HG03571 (cell line): ENCODE results near the gene PRUNE2.
"Not testable (repeated sequence)": the region's sequence is repeated elsewhere in the genome, so short reads cannot be mapped to it uniquely, and the experiment has no call there.

Source experiments
- ATAC-seq: cut with Tn5 transposase; IDR thresholded peaks from one replicate; pipeline ENCODE4 v1.9.1; 2021; ENCODE audit not compliant: unreplicated experiment

PRUNE2 gene

DNA sequence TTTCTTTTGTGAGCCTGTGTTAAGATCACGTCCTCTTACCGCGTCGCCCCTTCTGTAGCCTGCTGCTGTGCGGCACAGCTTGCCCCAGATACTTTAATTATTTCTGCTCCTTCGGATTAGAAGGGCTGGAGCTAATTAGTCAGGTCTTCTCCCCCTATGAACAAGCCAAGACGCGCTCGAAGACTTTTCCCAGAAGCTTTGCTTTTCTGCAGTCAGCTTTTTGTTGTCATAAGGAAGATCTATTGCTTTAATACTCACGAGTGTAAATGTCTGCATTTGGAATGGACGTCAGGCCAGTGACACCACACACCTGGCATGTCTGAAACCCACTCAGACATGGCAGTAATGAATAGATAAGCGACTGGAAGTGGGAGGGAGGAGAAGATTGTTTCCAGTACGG lies 37.0 kb downstream of the PRUNE2 start:
- no peak for ATAC-seq

DNA sequence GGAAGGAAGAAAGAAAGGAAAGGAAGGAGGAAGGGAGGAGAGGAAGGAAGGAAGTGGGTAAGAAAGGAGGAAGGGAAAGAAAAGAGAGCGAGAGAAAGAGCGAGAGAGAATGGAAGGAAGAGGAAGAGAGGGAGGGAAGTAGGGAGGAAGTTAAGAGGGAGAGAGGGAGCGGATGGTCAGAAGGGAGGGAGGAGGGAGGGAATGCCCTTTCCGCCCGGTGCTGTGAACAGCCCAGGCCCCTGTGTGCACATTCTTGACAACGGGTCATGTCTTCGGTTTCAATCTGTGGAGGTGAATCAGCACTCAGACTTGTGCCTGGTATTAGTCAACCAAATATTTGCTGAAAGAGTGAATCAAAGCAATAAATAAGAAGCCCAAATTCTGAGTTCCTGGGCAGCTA lies 39.2 kb downstream of the PRUNE2 start:
- no peak for ATAC-seq

DNA sequence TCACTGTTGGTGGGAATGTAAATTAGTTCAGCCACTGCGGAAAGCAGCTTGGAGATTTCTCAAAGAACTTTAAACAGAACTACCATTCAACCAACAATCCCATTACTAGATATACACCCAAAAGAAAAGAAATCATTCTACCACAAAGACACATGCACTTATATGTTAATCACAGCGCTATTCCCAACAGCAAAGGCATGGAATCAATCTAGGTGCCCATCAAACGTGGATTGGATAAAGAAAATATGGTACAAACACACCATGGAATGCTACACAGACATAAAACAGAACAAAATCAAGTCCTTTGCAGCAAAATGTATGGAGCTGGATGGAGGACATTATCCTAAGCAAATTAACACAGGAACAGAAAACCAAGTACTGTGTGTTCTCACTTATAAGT lies 42.1 kb downstream of the PRUNE2 start:
- ATAC-seq: no peak

DNA sequence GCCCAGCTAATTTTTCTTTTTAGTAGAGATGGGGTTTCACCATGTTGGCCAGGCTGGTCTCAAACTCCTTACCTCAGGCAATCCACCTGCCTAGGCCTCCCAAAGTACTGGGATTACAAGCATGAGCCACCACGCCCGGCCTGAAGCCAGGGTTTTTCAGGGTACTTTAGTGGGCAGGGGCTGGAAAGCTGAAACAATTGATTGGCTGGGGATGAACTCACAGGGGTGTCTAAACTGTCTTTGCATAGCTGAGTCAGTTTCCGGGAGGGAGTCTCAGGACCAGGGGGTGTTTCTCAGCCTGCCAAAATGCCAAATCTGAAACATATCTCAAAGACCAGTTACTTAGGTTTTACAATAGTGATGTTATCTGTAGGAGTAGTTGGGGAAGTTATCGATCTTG lies 46.1 kb downstream of the PRUNE2 start:
- no peak for ATAC-seq

DNA sequence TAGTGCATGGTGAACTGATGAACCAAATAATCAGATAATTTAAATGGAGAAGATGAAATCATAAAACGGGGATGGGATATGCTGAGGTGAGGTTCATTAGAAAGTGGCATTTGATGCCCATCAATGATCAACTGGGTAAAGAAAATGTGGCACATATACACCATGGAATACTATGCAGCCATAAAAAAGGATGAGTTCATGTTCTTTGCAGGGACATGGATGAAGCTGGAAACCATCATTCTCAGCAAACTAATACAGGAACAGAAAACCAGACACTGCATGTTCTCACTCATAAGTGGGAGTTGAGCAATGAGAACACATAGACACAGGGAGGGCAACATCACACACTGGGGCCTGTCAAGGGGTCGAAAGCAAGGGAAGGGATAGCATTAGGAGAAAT lies 47.7 kb downstream of the PRUNE2 start:
- ATAC-seq: not testable (repeated sequence)

DNA sequence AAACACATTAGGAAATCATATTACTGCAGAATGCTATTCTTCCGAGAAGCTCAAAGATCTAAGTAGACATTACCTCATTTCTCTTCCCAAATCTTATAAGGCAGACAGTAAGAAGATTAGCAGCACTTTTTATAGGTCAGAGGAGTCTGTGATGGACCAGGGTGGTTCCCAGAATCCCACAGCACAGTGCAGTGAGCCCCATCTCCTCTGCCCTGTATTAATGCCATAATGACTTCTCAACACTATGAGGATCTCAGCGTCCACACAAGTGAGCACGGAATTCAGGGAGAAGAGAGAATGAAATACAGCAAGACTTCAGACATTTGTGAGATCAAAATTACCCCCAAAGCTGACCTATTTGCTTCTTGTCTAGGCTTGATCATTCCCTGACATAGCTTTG lies 49.9 kb downstream of the PRUNE2 start:
- ATAC-seq: no peak

DNA sequence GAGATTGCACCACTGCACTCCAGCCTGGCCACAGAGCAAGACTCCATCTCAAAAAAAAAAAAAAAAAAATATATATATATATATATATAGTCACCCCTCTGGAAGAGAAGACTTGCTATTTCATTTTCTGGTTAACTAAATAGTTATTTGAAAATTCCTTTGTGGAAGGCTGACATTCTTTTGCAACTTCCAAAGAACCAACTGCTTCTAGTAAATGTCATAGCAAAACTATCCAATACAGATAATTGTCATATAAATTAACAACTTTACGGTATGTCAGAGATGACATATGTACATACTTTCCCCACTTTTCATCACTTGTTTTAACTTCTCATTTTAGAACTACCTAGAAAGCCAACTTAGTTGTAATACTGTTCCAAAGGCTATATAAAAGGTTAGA lies 50.9 kb downstream of the PRUNE2 start:
- ATAC-seq: no peak

DNA sequence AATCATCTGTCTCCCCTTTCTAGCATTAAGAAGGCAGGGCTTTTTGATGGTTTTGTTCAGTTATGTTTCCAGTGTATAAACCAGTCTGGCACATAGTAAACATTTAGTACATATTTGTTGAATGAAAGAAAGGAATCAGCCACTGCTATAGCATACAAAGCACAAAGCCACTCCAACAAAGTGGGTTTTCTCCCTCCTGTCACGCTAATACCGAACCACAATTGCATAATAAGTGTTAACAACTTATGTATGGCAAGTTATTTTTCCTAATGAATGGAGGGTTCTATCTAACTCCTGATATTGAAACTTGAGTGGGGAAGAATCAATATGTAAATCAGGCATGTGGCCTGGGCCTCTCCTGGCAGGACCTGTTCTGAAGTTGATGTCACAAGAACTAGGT lies 53.9 kb downstream of the PRUNE2 start:
- no peak for ATAC-seq

DNA sequence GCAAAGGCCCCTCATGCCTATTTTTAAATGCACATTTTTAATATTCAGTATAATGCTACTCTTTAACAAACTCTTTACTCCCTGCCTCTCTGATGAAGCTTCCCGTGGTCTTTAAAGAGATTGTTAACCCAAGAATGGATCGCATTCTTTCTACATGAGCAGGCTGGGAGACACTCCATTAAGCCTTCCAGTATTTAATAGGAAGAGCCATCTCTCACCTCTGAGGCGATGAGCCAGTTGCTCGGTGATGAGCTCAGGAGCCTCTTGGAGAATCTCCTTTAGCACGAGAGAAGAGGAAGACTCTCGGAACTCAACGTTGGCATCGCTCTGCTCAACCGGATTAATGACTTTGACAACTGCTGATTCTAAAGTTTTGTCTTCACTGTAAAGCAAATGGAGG lies 59.6 kb downstream of the PRUNE2 start:
- no peak for ATAC-seq

DNA sequence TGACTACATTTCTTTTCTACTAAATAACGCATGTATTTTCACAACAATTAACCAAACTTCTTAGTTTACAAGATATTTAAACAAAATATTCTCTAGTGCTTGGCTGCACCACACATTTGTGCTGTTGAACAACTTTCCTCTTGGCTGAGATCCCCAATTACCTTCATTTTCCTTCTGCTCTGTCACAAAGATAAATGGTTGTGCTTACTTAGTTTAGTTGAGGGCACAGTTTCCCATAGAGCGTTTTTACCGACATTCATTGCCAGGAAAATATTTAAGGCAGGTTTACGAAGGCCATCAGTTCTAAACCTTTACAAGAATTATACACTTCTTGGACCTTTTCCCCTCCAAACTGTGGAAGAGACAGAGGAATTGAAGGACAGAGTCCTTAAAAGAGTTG lies 60.7 kb downstream of the PRUNE2 start:
- no peak for ATAC-seq

DNA sequence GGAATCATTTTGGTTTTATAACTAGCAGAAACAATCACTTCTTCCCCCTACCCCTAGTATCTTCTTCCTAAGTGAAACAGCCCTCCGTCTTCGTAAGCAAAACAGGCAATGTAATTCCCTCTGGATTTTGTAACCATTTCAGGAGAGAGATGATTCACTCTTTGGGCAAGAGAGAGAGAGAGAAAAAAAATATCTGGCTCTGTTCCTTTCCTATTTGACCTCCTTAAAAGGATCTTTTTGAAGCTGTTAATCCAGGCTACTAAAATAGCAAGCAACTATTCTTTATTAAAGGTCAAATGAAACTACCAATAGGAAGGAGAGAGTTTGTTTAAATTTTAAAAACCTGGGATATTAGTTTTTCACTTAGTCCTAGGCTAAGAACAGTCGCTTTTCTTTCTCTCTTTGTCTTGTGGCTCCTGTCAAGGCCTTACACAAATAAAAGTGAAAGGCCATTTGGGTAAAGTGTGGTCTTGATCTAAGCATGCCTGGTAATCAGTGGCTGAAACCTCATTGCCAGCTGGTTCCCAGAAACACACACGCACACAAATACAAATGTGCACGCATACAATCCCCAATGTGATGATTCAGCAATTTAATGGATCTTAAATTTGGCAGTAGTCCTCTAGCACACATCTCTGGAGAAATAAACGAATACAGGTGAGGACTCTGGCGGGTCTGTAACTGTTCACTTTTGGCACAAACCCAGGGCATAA lies 70.2 kb downstream of the PRUNE2 start:
- ATAC-seq: no peak

DNA sequence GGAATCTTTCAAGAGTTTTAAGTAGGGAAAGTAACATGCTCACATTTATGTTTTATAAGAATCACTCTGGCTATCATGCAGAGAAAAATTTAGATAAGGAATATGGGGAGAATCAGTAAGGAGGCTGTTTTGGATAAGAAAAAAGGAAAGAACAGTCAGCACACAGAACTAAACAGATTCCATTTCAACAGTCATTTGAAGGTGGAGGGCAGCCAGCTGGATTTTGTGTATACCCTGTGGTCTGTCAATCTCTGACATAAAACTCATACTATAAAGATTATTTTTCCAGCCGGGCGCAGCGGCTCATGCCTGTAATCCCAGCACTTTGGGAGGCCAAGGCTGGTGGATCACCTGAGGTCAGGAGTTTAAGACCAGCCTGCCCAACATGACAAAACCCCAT lies 77.5 kb downstream of the PRUNE2 start:
- no peak for ATAC-seq

DNA sequence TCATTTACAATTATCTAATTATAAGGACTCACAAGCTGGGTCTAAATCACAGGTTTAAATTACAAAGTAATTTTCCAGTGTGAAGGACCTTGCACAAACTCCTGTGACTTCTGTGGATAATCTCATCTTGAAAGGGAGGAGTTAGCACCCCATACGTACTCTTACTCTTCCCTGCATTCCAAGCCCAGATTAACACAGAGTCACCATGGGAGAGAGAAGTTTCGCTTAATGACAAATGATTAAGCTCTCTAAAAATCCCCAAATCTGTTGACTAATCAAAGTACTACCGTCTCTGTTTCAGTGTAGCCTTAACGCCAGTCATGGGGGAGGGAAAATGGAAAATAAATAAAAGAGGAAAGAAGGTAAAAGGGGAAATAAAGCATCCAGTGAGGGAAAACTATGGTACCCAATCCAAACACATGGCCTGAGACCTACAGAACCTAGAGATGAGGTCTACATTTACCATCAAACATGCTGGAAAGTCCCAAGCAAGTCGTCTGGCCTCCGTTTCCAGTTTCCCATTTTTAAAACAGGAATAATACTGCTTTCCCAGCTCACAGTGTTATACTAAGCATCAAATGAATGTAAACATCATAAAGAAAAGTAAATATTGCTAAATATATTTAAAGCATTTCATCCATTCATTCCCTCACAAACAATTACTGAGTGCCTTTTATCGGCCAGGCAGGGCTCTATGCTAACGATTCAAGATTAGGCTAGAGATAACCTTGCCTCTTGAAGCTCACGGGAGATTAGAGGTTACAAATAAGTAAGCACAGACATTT lies 78.4 kb downstream of the PRUNE2 start:
- no peak for ATAC-seq

DNA sequence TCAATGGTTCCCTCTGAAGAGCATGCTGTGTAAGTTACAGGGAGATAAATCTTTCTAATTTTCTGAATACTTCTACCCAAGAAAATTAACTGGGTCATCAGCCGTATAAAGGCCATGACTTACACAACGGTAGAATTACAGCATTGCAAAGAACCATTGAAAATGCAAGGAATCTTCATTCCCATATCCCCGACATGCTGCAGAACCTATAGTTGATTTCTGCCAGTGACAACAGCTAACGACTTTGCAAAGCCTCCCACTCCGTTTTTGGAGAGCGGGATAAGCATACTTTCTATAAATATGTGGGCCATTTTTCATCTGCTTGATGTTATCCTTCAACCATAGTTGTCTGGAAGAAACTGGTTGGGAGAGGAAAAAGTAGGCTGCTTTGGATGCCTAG lies 85.5 kb downstream of the PRUNE2 start:
- ATAC-seq: no peak

DNA sequence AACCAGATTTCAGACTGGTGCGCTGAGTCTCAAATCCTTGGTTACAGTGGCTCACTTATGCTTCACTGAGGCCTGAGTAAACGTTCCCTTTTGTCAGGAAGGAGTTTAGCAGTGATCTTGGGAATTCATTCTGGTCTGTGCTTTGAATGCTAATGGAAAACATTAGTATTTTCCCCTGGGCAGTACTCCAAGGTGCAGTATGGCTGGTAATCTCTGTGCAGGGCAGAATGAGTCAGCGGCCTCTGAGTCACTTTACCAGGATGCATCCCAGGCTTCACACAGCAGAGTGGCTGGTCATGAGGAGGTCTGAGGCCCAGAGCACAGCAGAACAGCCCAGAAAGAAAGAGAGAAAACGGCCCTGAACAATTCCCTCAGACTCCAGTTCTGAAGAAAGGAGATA lies 87.6 kb downstream of the PRUNE2 start:
- no peak for ATAC-seq

DNA sequence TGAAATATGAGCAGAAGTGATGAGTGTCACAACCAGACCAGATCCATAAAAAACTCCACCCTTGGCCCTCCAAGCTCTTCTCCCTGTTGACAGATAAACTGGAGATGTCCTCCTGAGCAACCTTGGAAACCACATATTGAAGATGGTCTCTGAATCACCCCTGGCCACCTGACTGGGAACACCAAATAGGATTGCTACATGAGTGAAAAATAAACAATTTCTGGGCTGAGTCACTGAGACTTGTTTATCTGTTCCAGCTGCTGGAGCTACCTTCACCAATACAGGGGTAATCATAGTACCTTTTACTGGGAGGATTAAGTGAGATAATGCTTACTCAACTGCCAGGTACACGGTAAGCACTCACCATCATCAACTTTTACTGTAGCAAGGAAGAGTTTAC lies 88.4 kb downstream of the PRUNE2 start:
- ATAC-seq: no peak

DNA sequence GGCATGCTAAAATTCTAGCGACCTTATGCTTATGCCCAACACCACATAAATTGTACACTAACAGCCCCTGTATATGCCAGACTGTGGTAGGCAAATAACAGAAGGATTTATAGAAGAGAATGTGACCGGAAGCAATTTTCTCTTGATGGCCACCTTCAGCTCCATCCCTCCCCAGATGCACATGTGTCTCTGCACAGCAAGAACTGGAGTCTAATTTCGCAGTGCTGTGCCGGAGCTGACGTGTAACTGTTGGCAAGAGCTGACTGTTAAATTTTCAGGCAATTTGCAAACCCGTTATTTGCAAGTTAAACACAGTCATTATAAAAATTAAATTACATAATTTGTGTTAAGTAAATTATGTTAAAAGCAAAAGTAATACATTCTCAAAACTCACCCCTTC lies 93.3 kb downstream of the PRUNE2 start:
- no peak for ATAC-seq

DNA sequence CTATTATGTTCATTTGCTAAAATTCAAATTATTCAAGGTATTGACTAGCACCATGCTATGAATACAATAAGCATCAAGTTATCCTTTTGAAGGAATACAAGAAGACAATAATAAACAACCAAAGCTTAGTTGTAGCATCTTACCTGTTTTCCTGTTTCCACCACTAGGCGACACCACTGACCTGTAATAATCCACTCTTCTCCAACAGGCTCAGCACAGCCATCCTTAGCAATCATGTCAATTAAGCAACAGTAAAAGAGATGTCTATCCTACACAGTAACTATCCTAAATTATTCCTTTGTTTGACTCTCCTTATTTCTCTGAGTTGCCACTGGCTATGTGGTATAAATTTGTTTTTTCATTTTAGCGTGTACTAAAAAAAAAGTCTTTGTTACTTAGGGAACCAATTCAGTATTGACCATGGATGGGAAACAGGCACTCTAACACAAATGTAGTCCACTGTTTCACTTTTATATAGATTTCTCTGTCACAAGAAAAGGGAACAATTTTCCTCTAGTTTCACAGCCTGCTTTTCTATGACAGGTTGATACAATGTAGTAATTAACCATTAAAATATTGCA lies 95.4 kb downstream of the PRUNE2 start:
- no peak for ATAC-seq

DNA sequence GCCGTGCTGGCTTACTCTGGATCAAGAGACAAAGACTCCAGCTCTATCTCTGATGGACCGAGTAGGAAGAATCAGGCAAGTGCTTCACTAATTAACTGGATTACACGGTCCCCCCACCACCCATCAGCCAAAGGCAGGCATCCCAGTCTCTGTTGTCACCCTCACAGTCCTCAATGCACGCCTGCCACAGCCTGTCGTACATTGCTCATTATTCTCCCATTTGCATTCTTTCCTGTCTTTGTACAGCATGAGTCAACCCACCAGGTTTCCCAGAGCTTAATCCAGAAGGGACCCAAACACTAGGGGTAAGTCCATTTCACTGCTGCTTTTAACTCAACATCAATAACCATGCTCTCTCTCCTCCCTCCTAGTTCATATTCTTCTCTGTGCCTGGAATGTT lies 97.3 kb downstream of the PRUNE2 start:
- ATAC-seq: no peak

DNA sequence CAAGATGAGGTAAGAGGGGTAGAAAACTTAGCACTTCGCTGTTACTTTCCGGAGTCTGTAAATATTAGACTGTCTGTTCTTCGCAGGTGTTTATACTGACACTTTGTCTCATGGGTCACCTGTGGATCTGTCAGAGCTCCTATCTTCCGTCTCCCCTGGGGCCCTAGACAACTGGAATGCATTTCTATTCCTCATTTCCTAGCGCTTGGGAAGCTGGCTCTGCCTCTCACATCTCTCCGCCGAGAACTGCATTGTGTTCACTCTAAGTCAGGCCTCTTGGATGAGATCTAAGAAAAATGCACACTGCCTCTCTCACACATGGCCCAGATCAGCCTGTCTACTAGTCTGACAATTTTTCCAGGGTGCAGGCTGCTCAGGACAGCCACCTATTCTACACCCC lies 102.2 kb downstream of the PRUNE2 start:
- ATAC-seq: no peak

DNA sequence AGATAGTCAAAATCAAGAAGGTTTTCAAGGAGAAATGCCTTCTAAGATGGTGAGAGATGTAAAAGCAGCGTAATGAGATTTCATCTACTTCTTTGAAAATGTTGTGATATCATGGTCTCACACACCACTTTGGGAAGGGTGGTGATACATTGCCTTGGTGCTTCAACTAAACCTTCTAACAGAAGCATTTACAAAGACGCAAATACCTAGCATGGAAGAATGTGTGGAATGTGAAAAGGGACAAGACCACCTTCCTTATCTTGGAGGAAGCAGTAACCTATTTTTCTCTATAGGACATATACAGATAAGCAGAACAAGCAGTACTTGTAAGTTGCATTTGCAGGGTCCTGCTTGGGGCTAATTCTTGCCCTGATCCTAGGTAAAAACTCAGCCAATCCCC lies 102.8 kb downstream of the PRUNE2 start:
- ATAC-seq: no peak

DNA sequence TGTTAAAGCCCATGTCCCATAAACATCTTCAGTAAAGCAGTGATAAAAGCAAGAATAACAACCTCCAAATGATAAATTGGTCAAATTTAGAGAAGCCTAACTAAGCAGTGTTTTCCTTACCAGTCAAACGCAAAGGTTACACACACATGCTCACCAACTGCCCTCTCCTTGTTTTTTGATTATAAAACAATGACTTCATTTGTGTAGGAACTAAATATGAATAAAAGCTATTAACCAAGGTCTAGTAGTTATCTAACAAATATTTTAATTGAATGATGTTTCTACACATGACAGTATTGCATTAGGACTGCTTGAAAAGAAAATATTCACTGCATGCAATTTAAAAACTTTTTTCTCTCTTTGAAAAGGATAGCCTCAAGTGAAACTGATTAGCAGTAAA lies 105.0 kb downstream of the PRUNE2 start:
- no peak for ATAC-seq
